Lower leg skin (tissue), 4 donors: Measurements from ENCODE around the gene BUB1B. TPM values are rescaled to one million over a fixed set of nuclear protein-coding genes. Genes with fewer than 3 reads are reported as not detected.
"Not testable (repeated sequence)": the region's sequence is repeated elsewhere in the genome, so short reads cannot be mapped to it uniquely, and the experiment has no call there.

Source experiments
- DNase-seq, 2 donors: peaks; one replicate each; pipeline ENCODE4 v3.0.0-alpha.2; 2019; ENCODE audit warnings: low spot score in 2 of 2
- H3K4me3 ChIP-seq: fragments of 200-600 bp; sonication (generic); 2 replicates; pipeline ENCODE4 v1.5.1; 2017; ENCODE audit warnings: mild to moderate bottlenecking, low read depth; ENCODE audit not compliant: poor library complexity, severe bottlenecking
- CTCF ChIP-seq, 3 donors: fragments of 450-650 bp; IDR thresholded peaks; one replicate each; pipeline ENCODE4 v1.5.1; 2016; ENCODE audit warnings: antibody characterized with exemption in 3 of 3, mild to moderate bottlenecking in 3 of 3, moderate library complexity in 2 of 3
- POLR2A ChIP-seq, 2 donors: fragments of 450-650 bp; IDR thresholded peaks; one replicate each; pipeline ENCODE4 v1.6.1; 2016 to 2017; ENCODE audit warnings: antibody characterized with exemption in 2 of 2, mild to moderate bottlenecking in 1 of 2, moderate library complexity in 1 of 2
- WGBS, 2 donors: methylation state at CpG; one replicate each; pipeline ENCODE4 v1.1.5; 2018; 5-methylcytosine and 5-hydroxymethylcytosine counted together
- intact Hi-C: fragments of 100-400 bp; cut with DNase I; formaldehyde crosslinking; loops from one replicate; pipeline ENCODE4 v1.15.0; 2023; ENCODE audit warnings: low total_unique reads
- total RNA-seq, 4 donors: library from RNA; depleted of rRNA; stranded (reverse); fragments of >200 nt; gene quantifications; one replicate each; pipeline ENCODE4 v1.1.0, GENCODE V29; 2016

BUB1B gene
- total RNA-seq, 4 donors from 2014 or later = 1.3 to 4.5 (median 2.1) TPM

GRCh38 chr15:40150163-40150925 lies 10.5 kb upstream of the BUB1B start:
- no peak for TF ChIP-seq POLR2A (IDR thresholded peaks at IDR 0.05)
- TF ChIP-seq CTCF (IDR thresholded peaks at IDR 0.05) = no peak
- DNase-seq = no peak
- intact Hi-C loops = no loop called here
- no peak overlapping the region for H3K4me3 ChIP-seq
- 58 to 70% methylated on average over 9 of the region's 9 CpGs for WGBS, 2 donors

DNA sequence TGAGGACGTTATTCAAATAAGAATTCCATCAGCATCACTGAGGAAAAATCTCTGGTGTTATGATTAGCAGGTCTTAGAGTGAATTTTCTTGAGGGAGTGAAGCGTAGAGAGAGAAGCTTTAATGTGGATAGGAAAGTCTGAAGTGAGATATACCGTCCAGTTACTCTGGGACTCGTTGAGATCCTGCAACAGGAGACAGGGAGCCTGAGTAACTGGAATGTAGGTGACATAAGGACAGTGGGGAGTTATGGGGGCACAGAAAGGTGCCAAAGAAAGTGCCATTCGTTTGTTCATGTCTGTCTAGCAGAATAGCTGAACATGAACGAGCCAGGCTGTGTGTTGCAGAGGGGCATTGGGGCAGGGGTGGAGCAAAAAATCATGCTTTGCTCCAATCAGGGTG lies 9.4 kb upstream of the BUB1B start:
- no peak for DNase-seq
- no peak overlapping the region for H3K4me3 ChIP-seq
- TF ChIP-seq POLR2A (IDR thresholded peaks at IDR 0.05) (no peak), CTCF (IDR thresholded peaks at IDR 0.05) (no peak)
- WGBS, 2 donors = 70 to 78% methylated on average over 6 of the region's 6 CpGs
- intact Hi-C loops = no loop called here

- TF ChIP-seq CTCF (IDR thresholded peaks at IDR 0.05) (no peak), POLR2A (IDR thresholded peaks at IDR 0.05) (no peak)
- DNase-seq = no peak
- 89 to 91% methylated on average over 4 of the region's 4 CpGs for WGBS, 2 donors
- intact Hi-C loops = no loop called here
- H3K4me3 ChIP-seq = no peak overlapping the region
Observed at GRCh38 chr15:40151991-40152390, 8.9 kb upstream of the BUB1B start.

DNA sequence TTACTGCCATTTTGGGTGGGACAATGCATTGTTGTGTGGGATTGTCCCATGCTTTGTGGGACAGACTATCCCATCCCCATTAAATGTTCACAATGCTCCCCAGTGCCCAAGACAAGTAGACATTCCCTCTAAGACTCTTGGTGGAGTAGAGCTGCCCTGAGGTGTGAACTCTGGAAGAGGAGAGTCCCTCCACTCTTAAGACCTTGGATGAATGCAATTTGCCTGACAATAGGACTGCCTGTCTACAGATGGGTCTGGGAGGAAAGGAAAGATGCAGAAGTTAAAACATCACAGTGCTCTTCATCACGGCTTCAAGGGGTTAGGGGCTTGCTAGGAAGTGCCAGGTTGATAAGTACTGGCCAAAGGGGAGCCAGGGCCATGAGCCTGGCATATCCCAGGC lies 6.0 kb upstream of the BUB1B start:
- DNase-seq, intact Hi-C loops, H3K4me3 ChIP-seq: not testable (repeated sequence)
- WGBS, 2 donors = 60% methylated on average over 1 of the region's 1 CpG; no CpG with 5 or more reads in 1 of the 2 donors

DNA sequence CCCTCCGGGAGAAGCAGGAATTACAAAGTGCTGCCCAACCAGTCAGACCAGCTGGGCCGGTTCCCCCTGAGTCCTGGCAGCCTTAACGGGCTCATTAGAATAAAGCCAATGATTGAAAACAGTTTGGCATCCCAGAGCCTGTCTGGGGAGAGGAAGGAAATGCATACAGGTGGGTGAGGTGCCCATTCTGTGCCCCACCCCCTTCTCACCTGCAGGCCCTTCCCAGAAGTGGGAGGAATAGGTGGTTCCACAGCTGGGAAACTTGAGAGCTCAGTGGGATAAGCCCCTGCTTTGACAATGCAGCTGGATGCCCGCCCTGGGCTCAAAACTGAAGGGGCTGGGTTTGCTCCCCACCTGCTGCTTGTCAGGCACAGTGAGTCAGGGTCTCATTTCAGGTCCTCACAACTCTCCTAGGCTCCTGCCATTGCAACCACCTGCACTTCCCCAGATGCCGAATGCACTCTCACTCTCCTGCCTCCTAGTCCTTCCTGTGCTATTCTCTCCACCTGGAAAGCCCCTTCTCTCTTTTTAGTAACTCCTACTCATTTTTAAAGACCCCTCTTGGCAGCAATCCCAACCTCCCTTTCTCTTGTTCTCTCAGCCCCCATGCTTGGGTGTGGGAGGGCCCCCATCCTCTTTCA lies 5.5 kb upstream of the BUB1B start:
- no peak for TF ChIP-seq POLR2A (IDR thresholded peaks at IDR 0.05)
- DNase-seq = no peak
- H3K4me3 ChIP-seq = no peak overlapping the region
- 37 to 51% methylated on average over 4 to 5 of the region's 5 CpGs for WGBS, 2 donors
- intact Hi-C loops = no loop called here

DNA sequence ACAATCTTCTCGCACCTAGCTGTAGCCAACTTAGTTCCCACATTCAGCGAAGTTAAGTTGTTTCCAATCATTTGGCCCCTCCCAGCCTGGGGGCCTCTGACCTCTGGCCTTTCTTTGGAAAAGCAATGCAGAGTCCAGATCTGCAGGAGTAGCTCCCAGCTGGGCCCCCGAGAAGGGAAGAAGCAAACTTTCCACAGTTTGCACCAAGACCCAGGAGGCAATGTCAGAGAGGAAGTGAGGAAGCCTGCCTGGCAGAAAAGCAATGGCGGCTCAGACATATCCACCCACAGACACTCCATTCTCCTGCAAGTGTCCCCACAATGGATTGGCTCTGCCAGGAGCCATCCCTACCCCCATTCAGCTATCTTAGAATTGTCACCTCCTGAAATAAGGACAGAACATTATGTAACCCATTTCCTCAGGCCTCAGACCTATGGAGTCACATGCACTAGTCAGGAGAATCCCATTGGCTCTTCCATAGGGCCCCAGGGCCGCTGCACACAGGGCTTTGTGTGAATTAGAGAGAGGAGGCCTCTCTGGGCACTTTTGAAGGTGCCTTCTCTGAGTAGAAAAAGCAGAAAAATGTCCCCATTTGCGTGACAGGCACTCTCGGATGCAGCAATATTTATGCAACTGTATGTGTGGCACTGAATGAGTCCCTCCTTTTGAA lies 3.0 kb upstream of the BUB1B start:
- intact Hi-C loops = no loop called here
- TF ChIP-seq POLR2A (IDR thresholded peaks at IDR 0.05) (no peak), CTCF (IDR thresholded peaks at IDR 0.05) (no peak)
- DNase-seq = no peak
- H3K4me3 ChIP-seq = no peak overlapping the region
- 85 to 94% methylated on average over 7 of the region's 7 CpGs for WGBS, 2 donors
